ENCODE data around the gene PXYLP1.

DNA sequence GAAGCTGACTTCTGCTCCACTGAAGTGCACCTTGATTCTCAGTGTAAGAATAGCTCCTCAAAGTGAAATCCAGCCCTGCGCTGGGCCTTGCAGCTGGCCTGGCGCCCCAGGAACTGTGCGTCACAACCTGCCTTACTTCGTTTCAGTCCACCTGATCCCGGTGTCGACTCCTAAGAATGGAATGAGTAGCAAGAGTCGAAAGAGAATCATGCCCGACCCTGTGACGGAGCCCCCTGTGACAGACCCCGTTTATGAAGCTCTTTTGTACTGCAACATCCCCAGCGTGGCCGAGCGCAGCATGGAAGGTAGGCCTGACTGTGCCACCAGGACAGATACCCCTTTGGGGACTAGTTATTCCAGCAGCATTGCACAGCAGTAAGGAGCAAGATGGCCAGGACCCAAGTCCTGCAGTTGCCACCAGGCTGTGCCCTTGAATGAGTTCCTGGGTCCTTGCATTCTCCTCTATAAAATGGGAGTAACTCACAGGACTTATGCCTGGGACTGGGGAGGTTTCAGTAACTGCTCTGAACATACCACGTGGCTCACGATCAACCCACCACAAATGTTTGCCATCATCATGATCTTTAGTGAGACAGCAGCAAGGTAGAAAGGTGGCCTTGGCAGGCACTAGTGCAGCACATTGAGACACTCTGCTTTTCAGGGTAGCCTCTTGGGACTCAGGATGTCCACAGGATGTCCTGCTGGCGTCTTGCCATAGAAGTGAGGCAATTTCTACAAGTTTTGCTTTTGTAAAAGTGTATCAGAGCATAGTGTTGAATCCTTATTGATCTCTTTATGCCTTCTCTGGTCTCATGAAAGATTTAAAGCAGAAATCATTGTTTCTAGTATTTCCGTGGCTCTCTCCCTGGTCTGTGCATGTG is 46.8 kb downstream of the PXYLP1 start:
- TF ChIP-seq, protein P1, sequence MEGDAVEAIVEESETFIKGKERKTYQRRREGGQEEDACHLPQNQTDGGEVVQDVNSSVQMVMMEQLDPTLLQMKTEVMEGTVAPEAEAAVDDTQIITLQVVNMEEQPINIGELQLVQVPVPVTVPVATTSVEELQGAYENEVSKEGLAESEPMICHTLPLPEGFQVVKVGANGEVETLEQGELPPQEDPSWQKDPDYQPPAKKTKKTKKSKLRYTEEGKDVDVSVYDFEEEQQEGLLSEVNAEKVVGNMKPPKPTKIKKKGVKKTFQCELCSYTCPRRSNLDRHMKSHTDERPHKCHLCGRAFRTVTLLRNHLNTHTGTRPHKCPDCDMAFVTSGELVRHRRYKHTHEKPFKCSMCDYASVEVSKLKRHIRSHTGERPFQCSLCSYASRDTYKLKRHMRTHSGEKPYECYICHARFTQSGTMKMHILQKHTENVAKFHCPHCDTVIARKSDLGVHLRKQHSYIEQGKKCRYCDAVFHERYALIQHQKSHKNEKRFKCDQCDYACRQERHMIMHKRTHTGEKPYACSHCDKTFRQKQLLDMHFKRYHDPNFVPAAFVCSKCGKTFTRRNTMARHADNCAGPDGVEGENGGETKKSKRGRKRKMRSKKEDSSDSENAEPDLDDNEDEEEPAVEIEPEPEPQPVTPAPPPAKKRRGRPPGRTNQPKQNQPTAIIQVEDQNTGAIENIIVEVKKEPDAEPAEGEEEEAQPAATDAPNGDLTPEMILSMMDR (conservative IDR thresholded peaks at IDR 0.05): no peak
- TF ChIP-seq EZH2 (IDR thresholded peaks at IDR 0.05; ENCODE audit: low read depth): no peak
